HepG2 (cell line): ENCODE measurements around the gene CTRL. TPM values are rescaled to one million over a fixed set of nuclear protein-coding genes. Genes with fewer than 3 reads are reported as not detected.

Source experiments
- CENPX ChIP-seq: sonication (generic); formaldehyde crosslinking; IDR thresholded peaks from 2 replicates; pipeline ENCODE4 v1.9.0; 2021; ENCODE audit warnings: mild to moderate bottlenecking, missing genetic modification reagents, moderate library complexity
- MIER2 ChIP-seq: IDR thresholded peaks from 2 replicates; pipeline ENCODE4 v1.6.1; 2016; ENCODE audit warnings: missing biosample characterization, missing genetic modification reagents
- MZF1 ChIP-seq: sonication (generic); formaldehyde crosslinking; IDR thresholded peaks from 2 replicates; pipeline ENCODE4 v1.8.1; 2023; ENCODE audit warnings: mild to moderate bottlenecking, missing genetic modification reagents, borderline replicate concordance
- SIX1 ChIP-seq: sonication (generic); formaldehyde crosslinking; IDR thresholded peaks from 2 replicates; pipeline ENCODE4 v1.4.0; 2020; ENCODE audit warnings: missing genetic modification reagents, borderline replicate concordance
- TCF7L2 ChIP-seq: IDR thresholded peaks from 2 replicates; pipeline ENCODE4 v1.6.1; 2011; ENCODE audit warnings: mild to moderate bottlenecking, low read depth, low read length, moderate library complexity
- TP53 ChIP-seq: sonication (generic); formaldehyde crosslinking; conservative IDR thresholded peaks from 2 replicates; pipeline ENCODE4 v1.4.0; 2020; ENCODE audit warnings: missing genetic modification reagents
- ZBTB21 ChIP-seq: sonication (generic); formaldehyde crosslinking; IDR thresholded peaks from 2 replicates; pipeline ENCODE4 v1.4.0; 2020; ENCODE audit warnings: missing genetic modification reagents
- ZNF180 ChIP-seq: sonication (generic); formaldehyde crosslinking; IDR thresholded peaks from 2 replicates; pipeline ENCODE4 v1.4.0; 2020; ENCODE audit warnings: low read depth, missing genetic modification reagents, borderline replicate concordance
- ZNF772 ChIP-seq: sonication (generic); formaldehyde crosslinking; IDR thresholded peaks from 2 replicates; pipeline ENCODE4 v1.5.0; 2020; ENCODE audit warnings: mild to moderate bottlenecking, missing genetic modification reagents
- ZNF841 ChIP-seq: sonication (generic); formaldehyde crosslinking; IDR thresholded peaks from 2 replicates; pipeline ENCODE4 v1.8.1; 2023; ENCODE audit warnings: missing genetic modification reagents, borderline replicate concordance
- polyA plus RNA-seq, 8 experiments: library from polyadenylated mRNA; depleted of rRNA in 3 of 8; stranded (reverse) in 7 of 8; unstranded in 1 of 8; fragments of >200 nt; fragmentation: Illumina TruSeq in 4 of 8; extraction: Trizol in 4 of 8; gene quantifications; 2 replicates each; pipeline versions ENCODE4 v1.2.1 to v1.2.3, GENCODE V29; 2011 to 2016; ENCODE audit warnings: low read depth in 4 of 8, missing spikeins in 1 of 8, mixed read lengths in 1 of 8; ENCODE audit not compliant: insufficient read depth in 1 of 8
- total RNA-seq, 5 experiments: library from RNA; depleted of rRNA; stranded (reverse); fragments of >200 nt; fragmentation: Illumina TruSeq; extraction: Trizol; gene quantifications; 2 replicates each; pipeline ENCODE4 v1.2.3, GENCODE V29; 2016; ENCODE audit warnings: low read depth in 1 of 5
- TF ChIP-seq, protein P1 (sequence below): IDR thresholded peaks from 2 replicates; pipeline ENCODE4 v1.6.1; 2016; ENCODE audit warnings: mild to moderate bottlenecking
- TF ChIP-seq, protein P2 (sequence below): sonication (generic); formaldehyde crosslinking; IDR thresholded peaks from 2 replicates; pipeline ENCODE4 v1.8.0; 2022; ENCODE audit warnings: mild to moderate bottlenecking, missing genetic modification reagents, moderate library complexity
- TF ChIP-seq, protein P3 (sequence below), 2 experiments: sonication (generic) in 1 of 2; formaldehyde crosslinking in 1 of 2; IDR thresholded peaks; 2 replicates each; pipeline versions ENCODE4 v1.6.1 to v1.9.0; 2014 to 2022; ENCODE audit warnings: antibody characterized with exemption in 1 of 2, borderline replicate concordance in 1 of 2, inconsistent platforms in 1 of 2, low read depth in 1 of 2, missing genetic modification reagents in 1 of 2
- TF ChIP-seq, protein P4 (sequence below): IDR thresholded peaks from 2 replicates; pipeline ENCODE4 v1.6.1; 2016; ENCODE audit warnings: low read depth, borderline replicate concordance
- TF ChIP-seq, protein P5 (sequence below): sonication (generic); formaldehyde crosslinking; IDR thresholded peaks from 2 replicates; pipeline ENCODE4 v1.8.1; 2023; ENCODE audit warnings: mild to moderate bottlenecking, missing genetic modification reagents, borderline replicate concordance
- TF ChIP-seq, protein P6 (sequence below): IDR thresholded peaks from 2 replicates; pipeline ENCODE4 v1.6.1; 2016; ENCODE audit warnings: missing compliant biosample characterization, missing genetic modification reagents, borderline replicate concordance

Gene CTRL
- total and polyA plus RNA-seq, 2 of the 13 experiments (the other 11 are each of a cell fraction or from before 2014, with no cell fraction given): 1.9 to 2.7 TPM

DNA sequence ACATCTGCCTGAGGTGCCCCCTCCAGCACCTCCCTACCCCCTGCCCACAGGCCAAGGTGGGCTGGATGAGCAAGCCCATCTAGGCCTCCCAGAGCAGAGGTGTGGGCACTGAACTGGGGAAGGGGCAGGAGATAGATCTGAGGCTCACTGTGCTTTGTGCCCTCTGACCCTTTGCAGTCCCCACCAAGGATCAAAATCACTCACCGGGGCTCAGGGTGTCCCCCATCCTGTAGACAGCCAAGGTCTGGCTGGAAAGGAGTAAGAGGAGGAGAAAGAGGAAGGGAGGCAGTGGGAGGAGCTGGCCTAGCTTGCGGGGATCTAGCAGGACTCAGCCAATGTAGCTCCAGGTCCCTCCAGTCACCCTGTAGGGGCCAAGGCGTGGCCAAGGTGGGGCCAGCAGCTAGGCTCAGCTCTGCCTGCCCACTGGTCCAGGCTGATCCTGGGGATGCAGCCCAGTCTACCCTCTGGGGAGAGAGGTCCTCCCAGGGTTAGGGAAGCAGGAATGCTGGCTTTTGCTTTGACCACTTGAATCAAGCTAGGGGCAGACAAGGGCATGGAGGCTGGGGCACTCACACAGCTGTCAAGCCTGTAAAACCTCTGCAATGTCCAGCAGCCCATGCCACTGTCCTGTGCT is 35.0 kb upstream of the CTRL start (continued):
- TF ChIP-seq, protein P1, sequence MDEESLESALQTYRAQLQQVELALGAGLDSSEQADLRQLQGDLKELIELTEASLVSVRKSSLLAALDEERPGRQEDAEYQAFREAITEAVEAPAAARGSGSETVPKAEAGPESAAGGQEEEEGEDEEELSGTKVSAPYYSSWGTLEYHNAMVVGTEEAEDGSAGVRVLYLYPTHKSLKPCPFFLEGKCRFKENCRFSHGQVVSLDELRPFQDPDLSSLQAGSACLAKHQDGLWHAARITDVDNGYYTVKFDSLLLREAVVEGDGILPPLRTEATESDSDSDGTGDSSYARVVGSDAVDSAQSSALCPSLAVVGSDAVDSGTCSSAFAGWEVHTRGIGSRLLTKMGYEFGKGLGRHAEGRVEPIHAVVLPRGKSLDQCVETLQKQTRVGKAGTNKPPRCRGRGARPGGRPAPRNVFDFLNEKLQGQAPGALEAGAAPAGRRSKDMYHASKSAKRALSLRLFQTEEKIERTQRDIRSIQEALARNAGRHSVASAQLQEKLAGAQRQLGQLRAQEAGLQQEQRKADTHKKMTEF (CRISPR knock-in tag): 0 out of 2 replicates have a peak, but pooled peaks have one; percentile 9
- no peak for TF ChIP-seq ZNF180
- TF ChIP-seq, protein P2, sequence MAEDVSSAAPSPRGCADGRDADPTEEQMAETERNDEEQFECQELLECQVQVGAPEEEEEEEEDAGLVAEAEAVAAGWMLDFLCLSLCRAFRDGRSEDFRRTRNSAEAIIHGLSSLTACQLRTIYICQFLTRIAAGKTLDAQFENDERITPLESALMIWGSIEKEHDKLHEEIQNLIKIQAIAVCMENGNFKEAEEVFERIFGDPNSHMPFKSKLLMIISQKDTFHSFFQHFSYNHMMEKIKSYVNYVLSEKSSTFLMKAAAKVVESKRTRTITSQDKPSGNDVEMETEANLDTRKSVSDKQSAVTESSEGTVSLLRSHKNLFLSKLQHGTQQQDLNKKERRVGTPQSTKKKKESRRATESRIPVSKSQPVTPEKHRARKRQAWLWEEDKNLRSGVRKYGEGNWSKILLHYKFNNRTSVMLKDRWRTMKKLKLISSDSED: no peak
- TF ChIP-seq, protein P3, sequence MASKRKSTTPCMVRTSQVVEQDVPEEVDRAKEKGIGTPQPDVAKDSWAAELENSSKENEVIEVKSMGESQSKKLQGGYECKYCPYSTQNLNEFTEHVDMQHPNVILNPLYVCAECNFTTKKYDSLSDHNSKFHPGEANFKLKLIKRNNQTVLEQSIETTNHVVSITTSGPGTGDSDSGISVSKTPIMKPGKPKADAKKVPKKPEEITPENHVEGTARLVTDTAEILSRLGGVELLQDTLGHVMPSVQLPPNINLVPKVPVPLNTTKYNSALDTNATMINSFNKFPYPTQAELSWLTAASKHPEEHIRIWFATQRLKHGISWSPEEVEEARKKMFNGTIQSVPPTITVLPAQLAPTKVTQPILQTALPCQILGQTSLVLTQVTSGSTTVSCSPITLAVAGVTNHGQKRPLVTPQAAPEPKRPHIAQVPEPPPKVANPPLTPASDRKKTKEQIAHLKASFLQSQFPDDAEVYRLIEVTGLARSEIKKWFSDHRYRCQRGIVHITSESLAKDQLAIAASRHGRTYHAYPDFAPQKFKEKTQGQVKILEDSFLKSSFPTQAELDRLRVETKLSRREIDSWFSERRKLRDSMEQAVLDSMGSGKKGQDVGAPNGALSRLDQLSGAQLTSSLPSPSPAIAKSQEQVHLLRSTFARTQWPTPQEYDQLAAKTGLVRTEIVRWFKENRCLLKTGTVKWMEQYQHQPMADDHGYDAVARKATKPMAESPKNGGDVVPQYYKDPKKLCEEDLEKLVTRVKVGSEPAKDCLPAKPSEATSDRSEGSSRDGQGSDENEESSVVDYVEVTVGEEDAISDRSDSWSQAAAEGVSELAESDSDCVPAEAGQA (IDR thresholded peaks at IDR 0.05; ENCODE audit: low read depth): no peak
- TF ChIP-seq, protein P3 (CRISPR knock-in tag; IDR thresholded peaks at IDR 0.05; ENCODE audit: borderline replicate concordance): no peak
- TF ChIP-seq ZBTB21: no peak
- 0 out of 2 replicates have a peak, but pooled peaks have one; percentile 7 for TF ChIP-seq ZNF772 (CRISPR knock-in tag)
- no peak for TF ChIP-seq ZNF841 (CRISPR knock-in tag)
- 0 out of 2 replicates have a peak, but pooled peaks have one; percentile 80 for TF ChIP-seq MZF1 (CRISPR knock-in tag)
- no peak for TF ChIP-seq TP53 (CRISPR knock-in tag)
- TF ChIP-seq TCF7L2: no peak
- TF ChIP-seq, protein P4, sequence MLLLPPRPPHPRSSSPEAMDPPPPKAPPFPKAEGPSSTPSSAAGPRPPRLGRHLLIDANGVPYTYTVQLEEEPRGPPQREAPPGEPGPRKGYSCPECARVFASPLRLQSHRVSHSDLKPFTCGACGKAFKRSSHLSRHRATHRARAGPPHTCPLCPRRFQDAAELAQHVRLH: no peak
- TF ChIP-seq SIX1 (CRISPR knock-in tag): no peak
- TF ChIP-seq, protein P5, sequence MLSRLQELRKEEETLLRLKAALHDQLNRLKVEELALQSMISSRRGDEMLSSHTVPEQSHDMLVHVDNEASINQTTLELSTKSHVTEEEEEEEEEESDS (CRISPR knock-in tag): no peak
- TF ChIP-seq, protein P6, sequence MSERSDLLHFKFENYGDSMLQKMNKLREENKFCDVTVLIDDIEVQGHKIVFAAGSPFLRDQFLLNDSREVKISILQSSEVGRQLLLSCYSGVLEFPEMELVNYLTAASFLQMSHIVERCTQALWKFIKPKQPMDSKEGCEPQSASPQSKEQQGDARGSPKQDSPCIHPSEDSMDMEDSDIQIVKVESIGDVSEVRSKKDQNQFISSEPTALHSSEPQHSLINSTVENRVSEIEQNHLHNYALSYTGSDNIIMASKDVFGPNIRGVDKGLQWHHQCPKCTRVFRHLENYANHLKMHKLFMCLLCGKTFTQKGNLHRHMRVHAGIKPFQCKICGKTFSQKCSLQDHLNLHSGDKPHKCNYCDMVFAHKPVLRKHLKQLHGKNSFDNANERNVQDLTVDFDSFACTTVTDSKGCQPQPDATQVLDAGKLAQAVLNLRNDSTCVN (CRISPR knock-in tag): no peak; the same call in 1 of the 2 replicates
- no peak for TF ChIP-seq CENPX (CRISPR knock-in tag)
- no peak for TF ChIP-seq MIER2 (CRISPR knock-in tag)
